Activated CD8-positive, alpha-beta T cell treated with anti-CD3 and anti-CD28 coated beads for 36 hours (primary cell): Measurements from ENCODE around the gene MUC6. TPM values are rescaled to one million over a fixed set of nuclear protein-coding genes. Genes with fewer than 3 reads are reported as not detected.

Experiments
- ATAC-seq: fragments of 200-7000 bp; cut with Tn5 transposase; one replicate; pipeline ENCODE4 v1.10.0; 2021; ENCODE audit warnings: mild to moderate bottlenecking, moderate library complexity
- CTCF ChIA-PET: fragments of 350-600 bp; sonication (Branson Sonifier 250); formaldehyde crosslinking; loops from one replicate; lab custom pipeline; 2021; ENCODE audit warnings: antibody characterized with exemption; lab: Charles Lee
- POLR2A ChIA-PET: fragments of 350-600 bp; sonication (Branson Sonifier 250); formaldehyde crosslinking; loops from one replicate; lab custom pipeline; 2021; ENCODE audit warnings: antibody characterized with exemption; lab: Charles Lee
- DNase-seq: peaks from one replicate; pipeline ENCODE4 v3.0.0-alpha.2; 2020
- H3K27ac Mint-ChIP-seq: one replicate; pipeline ENCODE4 v1.8.0; 2021; ENCODE audit warnings: mild to moderate bottlenecking, mixed read lengths
- H3K27me3 Mint-ChIP-seq: one replicate; pipeline ENCODE4 v1.8.0; 2021; ENCODE audit warnings: mixed read lengths
- H3K36me3 Mint-ChIP-seq: one replicate; pipeline ENCODE4 v1.8.0; 2021; ENCODE audit warnings: low read depth, mixed read lengths
- H3K4me1 Mint-ChIP-seq: one replicate; pipeline ENCODE4 v1.8.0; 2021; ENCODE audit warnings: low read depth, mixed read lengths
- H3K4me3 Mint-ChIP-seq: one replicate; pipeline ENCODE4 v1.8.0; 2021; ENCODE audit warnings: mild to moderate bottlenecking, moderate library complexity, mixed read lengths
- H3K9me3 Mint-ChIP-seq: one replicate; pipeline ENCODE4 v1.8.0; 2021; ENCODE audit warnings: mixed read lengths
- CTCF ChIP-seq: fragments of 200-600 bp; IDR thresholded peaks from one replicate; pipeline ENCODE4 v1.8.0; 2022; ENCODE audit warnings: antibody characterized with exemption, mild to moderate bottlenecking
- intact Hi-C: fragments of 100-400 bp; cut with micrococcal nuclease; formaldehyde crosslinking; loops from one replicate; pipeline ENCODE4 v1.10.0; 2022
- total RNA-seq, 2 experiments: library from RNA; stranded (reverse); gene quantifications; one replicate each; pipeline ENCODE4 v1.2.3, GENCODE V29; 2021

MUC6 gene
- total RNA-seq, 2 experiments from 2014 or later = not detected

- Mint-ChIP-seq H3K27me3 (peaks cover 2% of the 10 kb centered on the region), H3K4me3 (no peak overlapping the region), H3K27ac (no peak overlapping the region), H3K9me3 (no peaks in the 10 kb centered on the region), H3K36me3 (no peaks in the 10 kb centered on the region), H3K4me1 (no peaks in the 10 kb centered on the region)
- POLR2A ChIA-PET = no interaction called here
- no peak for TF ChIP-seq CTCF
- DNase-seq = no peak
- no peak for ATAC-seq
- CTCF ChIA-PET = no interaction called here
- intact Hi-C loops = no loop called here
Observed at GRCh38 chr11:1040428-1041148, 4.1 kb upstream of the MUC6 start.

GRCh38 chr11:1039481-1040427 lies 3.2 kb upstream of the MUC6 start:
- Mint-ChIP-seq H3K27me3 (peaks cover 2% of the 10 kb centered on the region), H3K27ac (no peak overlapping the region), H3K4me3 (no peak overlapping the region), H3K4me1 (no peaks in the 10 kb centered on the region), H3K36me3 (no peaks in the 10 kb centered on the region), H3K9me3 (no peaks in the 10 kb centered on the region)
- intact Hi-C loops = loop anchor here (10.0 kb wide), 1 partner anchor 115 kb away; the partner anchor contains the start of gene AP2A2
- ATAC-seq (no peak), DNase-seq (no peak)
- TF ChIP-seq CTCF = no peak
- POLR2A ChIA-PET = no interaction called here
- CTCF ChIA-PET = no interaction called here

GRCh38 chr11:1038921-1039320 lies 2.4 kb upstream of the MUC6 start:
- TF ChIP-seq CTCF = no peak
- CTCF ChIA-PET = no interaction called here
- no peaks in the 10 kb centered on the region for H3K36me3 Mint-ChIP-seq
- POLR2A ChIA-PET = no interaction called here
- no peak overlapping the region for H3K4me3 Mint-ChIP-seq
- intact Hi-C loops = loop anchor here (10.0 kb wide), 1 partner anchor 114 kb away; the partner anchor contains the start of gene AP2A2
- no peaks in the 10 kb centered on the region for H3K4me1 Mint-ChIP-seq
- ATAC-seq (no peak), DNase-seq (no peak)
- peaks cover 1% of the 10 kb centered on the region for H3K27me3 Mint-ChIP-seq
- no peaks in the 10 kb centered on the region for H3K9me3 Mint-ChIP-seq
- H3K27ac Mint-ChIP-seq = no peak overlapping the region

GRCh38 chr11:1038361-1038760 lies 1.8 kb upstream of the MUC6 start:
- H3K9me3 Mint-ChIP-seq = no peaks in the 10 kb centered on the region
- ChIA-PET POLR2A (no interaction called here), CTCF (no interaction called here)
- DNase-seq (no peak), ATAC-seq (no peak)
- intact Hi-C loops = loop anchor here (10.0 kb wide), 1 partner anchor 114 kb away; the partner anchor contains the start of gene AP2A2
- no peaks in the 10 kb centered on the region for H3K27me3 Mint-ChIP-seq
- H3K36me3 Mint-ChIP-seq = no peaks in the 10 kb centered on the region
- no peak overlapping the region for H3K4me3 Mint-ChIP-seq
- TF ChIP-seq CTCF = no peak
- no peaks in the 10 kb centered on the region for H3K4me1 Mint-ChIP-seq
- no peak overlapping the region for H3K27ac Mint-ChIP-seq
